Spleen (tissue), 7 donors: Measurements from ENCODE around the gene ZDHHC5.

Source experiments
- POLR2A ChIP-seq, 3 donors: fragments of 450-650 bp; IDR thresholded peaks; one replicate each; pipeline ENCODE4 v1.5.1; 2017; ENCODE audit warnings: antibody characterized with exemption in 3 of 3, mild to moderate bottlenecking in 1 of 3
- POLR2AphosphoS5 ChIP-seq, 3 donors: sonication (generic); formaldehyde crosslinking; IDR thresholded peaks; one replicate each; pipeline ENCODE4 v1.5.1; 2017; ENCODE audit warnings: antibody characterized with exemption in 3 of 3
- TF ChIP-seq, protein P1 (sequence below), 11 experiments: fragments of 200-600 bp in 7 of 11; fragments of 450-650 bp in 4 of 11; sonication (generic) in 4 of 11; IDR thresholded peaks in 8 of 11; conservative IDR thresholded peaks in 3 of 11; 1 replicate in 7 of 11; 2 replicates in 4 of 11; pipeline versions ENCODE4 v1.4.0 to v1.8.0; 2016 to 2021; ENCODE audit warnings: antibody characterized with exemption in 11 of 11, inconsistent platforms in 4 of 11, mild to moderate bottlenecking in 1 of 11
- donor health status: DM: no; HTN: no; CAD: no; lungs with moderate emphysema.
- donor health status: DM: no; HTN: no; CAD: no.
- donor health status: DM: no; HTN: no; CAD: no.

GRCh38 chr11:57653163-57653562 is 14.8 kb upstream of the ZDHHC5 start:
- no peak for TF ChIP-seq POLR2A (IDR thresholded peaks at IDR 0.05)
- TF ChIP-seq, protein P1, sequence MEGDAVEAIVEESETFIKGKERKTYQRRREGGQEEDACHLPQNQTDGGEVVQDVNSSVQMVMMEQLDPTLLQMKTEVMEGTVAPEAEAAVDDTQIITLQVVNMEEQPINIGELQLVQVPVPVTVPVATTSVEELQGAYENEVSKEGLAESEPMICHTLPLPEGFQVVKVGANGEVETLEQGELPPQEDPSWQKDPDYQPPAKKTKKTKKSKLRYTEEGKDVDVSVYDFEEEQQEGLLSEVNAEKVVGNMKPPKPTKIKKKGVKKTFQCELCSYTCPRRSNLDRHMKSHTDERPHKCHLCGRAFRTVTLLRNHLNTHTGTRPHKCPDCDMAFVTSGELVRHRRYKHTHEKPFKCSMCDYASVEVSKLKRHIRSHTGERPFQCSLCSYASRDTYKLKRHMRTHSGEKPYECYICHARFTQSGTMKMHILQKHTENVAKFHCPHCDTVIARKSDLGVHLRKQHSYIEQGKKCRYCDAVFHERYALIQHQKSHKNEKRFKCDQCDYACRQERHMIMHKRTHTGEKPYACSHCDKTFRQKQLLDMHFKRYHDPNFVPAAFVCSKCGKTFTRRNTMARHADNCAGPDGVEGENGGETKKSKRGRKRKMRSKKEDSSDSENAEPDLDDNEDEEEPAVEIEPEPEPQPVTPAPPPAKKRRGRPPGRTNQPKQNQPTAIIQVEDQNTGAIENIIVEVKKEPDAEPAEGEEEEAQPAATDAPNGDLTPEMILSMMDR (IDR thresholded peaks at IDR 0.05 in 8 of 11, conservative IDR thresholded peaks at IDR 0.05 in 3 of 11) = no peak
- TF ChIP-seq POLR2AphosphoS5 (IDR thresholded peaks at IDR 0.05) = no peak
